ENCODE results near the gene PTGIS.

Gene PTGIS

DNA sequence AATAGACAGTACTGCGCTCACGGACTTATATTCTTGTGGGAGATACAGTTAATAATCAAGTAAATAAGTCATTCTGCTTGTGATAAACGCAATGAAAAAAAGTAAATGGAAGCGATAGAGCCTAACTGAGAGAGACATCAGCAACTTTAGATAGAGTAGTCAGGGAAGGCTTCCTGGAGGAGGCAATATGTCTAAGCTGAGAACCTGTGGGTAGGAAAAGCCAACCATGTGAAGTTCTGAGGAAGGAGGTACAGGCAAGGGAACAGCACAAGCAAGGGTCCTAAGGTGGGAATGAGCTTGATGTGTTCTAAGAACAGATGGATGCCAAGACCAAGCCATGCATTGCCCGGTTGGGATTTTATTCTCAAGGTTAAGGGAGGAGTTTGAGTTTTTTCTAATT lies 78.2 kb downstream of the PTGIS start:
- DNase-seq, result no peak

- DNase-seq, result no peak
Measured at GRCh38 chr20:49486064-49486463, 81.9 kb downstream of the PTGIS start.

- DNase-seq, result no peak
Measured at GRCh38 chr20:49485563-49485962, 82.4 kb downstream of the PTGIS start.

- peak; percentile 70 for DNase-seq
Measured at GRCh38 chr20:49484180-49485140, 83.5 kb downstream of the PTGIS start.

- DNase-seq, result no peak
Measured at GRCh38 chr20:49483696-49484123, 84.2 kb downstream of the PTGIS start.

GRCh38 chr20:49483018-49483695 lies 84.8 kb downstream of the PTGIS start:
- DNase-seq, result no peak

- DNase-seq, result peak; percentile 15
Measured at GRCh38 chr20:49482621-49483017, 85.3 kb downstream of the PTGIS start, which contains the start of gene KCNB1. Gene KCNB1 (minus strand): TSS chr20:49482668. CDS start chr20:49482480, 188 bp downstream.

DNA sequence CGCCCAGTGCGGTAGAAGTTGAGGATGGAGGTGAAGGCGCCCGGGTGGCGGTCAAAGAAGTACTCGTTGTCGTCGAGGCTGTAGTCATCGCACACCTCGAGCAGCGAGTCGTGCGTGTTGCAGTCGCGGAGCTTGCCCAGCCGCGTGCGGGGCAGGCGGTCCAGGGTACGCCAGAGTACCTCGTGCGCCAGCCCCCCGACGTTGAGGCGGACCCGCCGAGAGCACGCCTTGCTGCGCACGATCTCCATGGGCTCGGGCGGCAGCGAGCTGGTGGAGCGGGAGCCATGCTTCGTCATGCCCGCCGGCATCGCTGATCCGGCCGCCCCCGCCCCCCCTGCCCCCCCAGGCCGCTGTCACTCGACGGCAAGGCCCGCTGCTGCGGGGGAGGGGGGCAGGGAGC lies 85.8 kb downstream of the PTGIS start:
- DNase-seq, result no peak

DNA sequence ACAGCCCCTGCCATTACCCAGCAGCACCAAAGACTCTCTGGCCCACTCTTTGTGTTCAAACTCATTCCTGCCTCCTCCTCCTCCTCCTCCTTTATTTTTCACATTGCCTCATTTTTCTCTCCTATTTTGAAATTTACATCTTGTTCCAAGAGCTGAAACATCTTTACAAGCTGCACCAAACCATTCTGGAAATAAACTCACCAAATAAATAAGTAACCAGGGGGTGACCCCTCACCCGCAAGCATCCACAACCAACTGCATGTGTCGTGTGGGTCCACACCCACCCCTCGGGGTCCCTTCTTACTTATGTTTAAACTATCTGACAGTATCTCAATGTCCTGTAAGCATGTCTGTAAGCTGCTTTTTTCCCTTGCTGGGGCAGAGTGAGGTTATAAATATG lies 86.8 kb downstream of the PTGIS start:
- no peak for DNase-seq

DNA sequence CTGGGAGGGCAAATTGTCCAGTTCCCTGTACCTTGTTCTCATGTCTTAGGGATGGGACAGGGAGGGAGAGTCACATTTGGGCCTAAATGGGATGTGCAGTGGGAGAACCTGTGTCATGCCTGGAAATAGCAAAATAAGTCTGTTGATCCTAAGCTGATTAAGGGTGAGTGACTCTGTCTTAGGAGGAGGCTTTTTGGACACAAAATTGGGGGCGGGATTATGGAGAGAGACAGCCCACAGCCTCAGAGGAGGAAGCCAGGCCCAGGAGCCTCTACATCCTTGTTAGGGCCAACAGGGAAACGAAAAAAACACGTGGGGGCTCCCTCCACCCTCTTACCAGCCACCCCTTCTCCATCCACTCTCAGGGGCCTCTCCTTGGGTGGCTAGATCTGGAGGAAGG lies 87.7 kb downstream of the PTGIS start:
- no peak for DNase-seq

- DNase-seq, result no peak
Measured at GRCh38 chr20:49479785-49480184, 88.2 kb downstream of the PTGIS start.

GRCh38 chr20:49478754-49479689 lies 88.9 kb downstream of the PTGIS start:
- DNase-seq, result no peak

DNA sequence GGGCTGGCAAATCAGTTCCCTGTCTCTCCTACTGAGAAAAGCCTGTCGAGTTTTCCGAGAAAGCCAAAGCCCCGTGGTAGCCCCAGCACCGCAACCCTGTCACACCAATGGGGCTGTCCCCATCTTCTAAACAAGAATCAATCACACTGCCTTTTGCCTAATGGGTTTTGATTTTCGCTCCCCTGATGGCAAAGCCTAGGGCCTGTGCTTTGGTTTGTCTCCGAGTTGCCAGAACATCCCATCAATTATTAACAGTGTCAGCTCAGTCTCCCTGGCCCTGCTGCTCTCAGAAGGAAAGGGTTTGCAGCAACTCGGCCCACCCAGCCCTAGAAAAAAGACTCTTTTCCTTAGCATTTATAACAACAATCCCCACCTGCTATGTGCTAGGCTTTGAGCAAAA lies 89.7 kb downstream of the PTGIS start:
- no peak for DNase-seq

GRCh38 chr20:49477200-49477599 lies 90.7 kb downstream of the PTGIS start:
- no peak for DNase-seq

DNA sequence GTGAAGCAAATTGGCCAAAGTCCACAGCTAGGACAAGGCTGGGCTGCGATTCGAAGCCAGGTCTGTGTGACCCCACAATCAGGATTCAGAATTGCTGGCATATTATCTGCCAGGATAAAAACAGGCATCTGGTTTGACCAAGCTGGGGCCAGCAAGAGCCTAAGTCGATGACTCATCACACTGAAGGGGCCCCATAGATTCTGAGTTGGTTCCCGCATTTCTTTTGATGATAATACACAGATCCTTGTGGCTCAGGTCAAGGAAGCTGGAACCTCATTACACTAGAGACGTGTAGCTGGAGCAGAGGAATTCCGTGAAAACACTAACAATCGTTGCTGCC lies 92.0 kb downstream of the PTGIS start:
- no peak for DNase-seq

DNA sequence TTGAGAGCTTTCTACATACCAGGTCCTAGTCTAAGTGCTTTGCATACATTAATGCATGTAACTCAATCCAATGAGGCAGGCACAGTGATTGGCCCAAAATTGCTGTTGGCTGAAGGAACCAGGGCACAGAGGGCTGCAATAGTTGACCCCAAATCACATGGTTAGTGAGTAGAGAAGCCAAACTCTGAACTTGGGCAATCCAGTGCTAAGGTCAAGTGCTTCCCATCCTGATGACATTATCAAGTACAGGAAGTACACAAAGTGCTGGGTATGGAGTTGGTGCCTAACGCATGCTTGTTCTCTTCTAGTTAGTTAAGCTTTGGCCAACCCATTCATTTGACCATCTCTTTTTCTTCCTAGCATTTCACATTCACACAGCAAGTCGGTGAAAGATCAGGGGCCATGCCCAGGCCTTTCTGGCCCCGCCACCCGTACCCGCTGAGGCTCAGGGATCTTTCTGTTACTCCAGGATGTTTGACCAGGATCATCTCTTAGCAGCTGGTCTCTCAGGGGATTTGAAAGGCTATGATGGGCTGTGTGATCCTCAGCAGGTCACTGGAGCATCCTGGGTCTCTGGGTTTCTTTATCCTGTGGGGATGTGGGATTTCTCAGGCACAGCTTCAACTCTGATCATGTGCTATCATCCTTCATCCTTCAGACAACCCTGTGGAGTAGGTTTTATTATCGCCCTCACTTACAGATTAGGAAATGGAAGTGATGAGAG lies 92.5 kb downstream of the PTGIS start:
- peak; percentile 24 for DNase-seq

DNA sequence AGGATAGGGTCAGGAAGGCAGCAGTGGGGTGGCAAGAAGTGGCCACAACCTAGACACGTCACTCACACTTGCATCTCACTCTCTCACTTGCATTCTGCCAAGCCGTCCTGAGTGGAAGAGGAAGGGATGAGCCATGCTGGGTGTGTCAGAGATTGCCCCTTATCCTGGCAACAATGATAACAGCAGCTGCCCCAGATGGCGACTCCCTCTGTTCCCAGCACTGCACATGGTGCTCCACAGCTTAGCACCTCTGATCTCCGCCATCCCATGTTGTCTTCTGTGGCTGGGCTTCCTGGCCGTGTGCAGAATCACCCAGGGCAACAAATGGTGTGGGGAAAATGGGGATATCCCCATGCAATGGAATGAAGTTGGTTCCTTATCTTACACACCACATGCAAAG lies 96.5 kb downstream of the PTGIS start:
- DNase-seq, result no peak

DNA sequence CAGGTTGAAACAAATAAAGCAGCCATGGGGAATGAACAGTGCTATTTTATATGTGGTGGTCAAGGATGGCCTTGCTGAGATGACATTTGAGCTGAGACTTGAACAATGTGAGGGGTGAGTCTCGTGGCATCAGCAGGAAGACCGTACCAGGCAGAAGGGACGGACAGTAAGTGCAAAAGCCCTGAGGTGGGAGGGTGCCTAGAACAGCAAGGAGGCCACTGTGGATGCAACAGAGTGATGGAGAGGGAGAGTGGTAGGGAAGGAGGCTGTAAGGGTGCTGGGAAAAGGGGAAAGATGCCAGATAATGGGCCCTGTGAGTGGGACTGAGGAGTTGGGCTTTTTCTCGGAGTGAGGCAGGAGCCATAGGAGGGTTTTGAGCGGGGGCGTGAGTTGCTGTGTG lies 97.0 kb downstream of the PTGIS start:
- no peak for DNase-seq

- no peak for DNase-seq
Measured at GRCh38 chr20:49469060-49469459, 98.9 kb downstream of the PTGIS start.

GRCh38 chr20:49468412-49468811 lies 99.5 kb downstream of the PTGIS start:
- DNase-seq, result no peak

GRCh38 chr20:49466114-49466912 lies 101.6 kb downstream of the PTGIS start:
- DNase-seq, result no peak

All from suppressor macrophage treated with lipopolysaccharide for 4 hours (primary cell).